Measurements from ENCODE around the gene DAZAP2.

GRCh38 chr12:51232642-51233041, 6.0 kb upstream of the DAZAP2 start:
- no peak for TF ChIP-seq CTCF (IDR thresholded peaks at IDR 0.05; ENCODE audit: low read depth, low read length)
- TF ChIP-seq POLR2A (IDR thresholded peaks at IDR 0.05; ENCODE audit: extremely low read depth, insufficient read length): no peak
